ENCODE results near the gene MAMDC4.

DNA sequence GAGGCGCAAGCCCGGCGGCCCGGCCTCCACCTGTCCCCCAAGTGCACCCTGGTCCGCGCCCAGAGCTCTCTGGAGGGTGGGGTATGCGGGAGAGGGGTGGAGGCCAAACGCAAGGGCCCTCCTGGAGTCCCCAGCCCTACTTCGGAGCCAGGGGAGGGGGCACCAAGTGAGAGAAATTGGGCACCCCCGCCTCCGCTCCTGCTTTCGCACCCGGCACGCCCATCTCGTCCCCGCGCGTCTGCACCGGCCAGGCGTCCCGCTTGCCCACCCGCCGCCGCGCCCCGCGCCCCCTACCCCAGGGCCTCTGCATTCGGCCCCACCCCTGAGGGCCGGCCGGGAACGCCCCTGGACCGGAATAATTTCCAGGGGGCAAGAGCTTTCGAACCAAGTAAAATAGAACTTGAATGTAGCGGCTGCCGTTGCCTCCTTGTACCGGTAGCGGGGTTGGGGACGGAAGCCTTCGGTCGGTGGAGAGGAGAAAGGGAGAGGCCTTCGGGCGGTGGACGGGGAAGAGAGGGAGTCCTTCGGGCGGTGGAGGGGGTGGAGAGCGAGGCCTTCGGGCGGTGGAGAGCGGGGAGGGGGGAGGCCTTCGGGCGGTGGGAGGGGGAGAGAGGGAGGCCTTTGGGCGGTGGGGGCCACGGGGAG, 3.6 kb upstream of the MAMDC4 start:
- no peak for TF ChIP-seq POLR2A (IDR thresholded peaks at IDR 0.05)
- TF ChIP-seq CTCF (IDR thresholded peaks at IDR 0.05), result peak in 1 of 6 experiments; percentile 12

All from adrenal gland (tissue), 5 donors.